ENCODE measurements around the gene PTGDR.

GRCh38 chr14:52235434-52235833 is 32.1 kb upstream of the PTGDR start:
- TF ChIP-seq CTCF (IDR thresholded peaks at IDR 0.05) (no peak), POLR2A (IDR thresholded peaks at IDR 0.05) (no peak), EP300 (IDR thresholded peaks at IDR 0.05; ENCODE audit: low read depth) (no peak)

Data from transverse colon (tissue), 3 donors.